PC-9 (cell line): ENCODE measurements around the gene AP2A1. TPM values are rescaled to one million over a fixed set of nuclear protein-coding genes. Genes with fewer than 3 reads are reported as not detected.

Experiments
- BruUV-seq: library from RNA; stranded (reverse); fragments of 400-500 nt; replicated peaks from 2 replicates; lab custom pipeline; 2021; lab: Mats Ljungman, UMichigan
- CTCF ChIA-PET: fragments of 300-600 bp; sonication (Branson Sonifier 250); formaldehyde crosslinking; loops from one replicate; lab custom pipeline; 2022; ENCODE audit warnings: antibody characterized with exemption; lab: Charles Lee
- POLR2A ChIA-PET: fragments of 300-600 bp; sonication (Branson Sonifier 250); formaldehyde crosslinking; loops from one replicate; lab custom pipeline; 2022; ENCODE audit warnings: antibody characterized with exemption; ENCODE audit not compliant: unreplicated experiment; lab: Charles Lee
- DNase-seq, 2 experiments: peaks; one replicate each; pipeline versions ENCODE4 v3.0.0 to v3.0.0-alpha.2; 2015 to 2022; ENCODE audit warnings: mixed read lengths in 1 of 2
- H2AFZ ChIP-seq: fragments of 200-600 bp; sonication (generic); 2 replicates; pipeline ENCODE4 v1.8.1; 2017; ENCODE audit warnings: antibody characterized with exemption
- H3F3A ChIP-seq: fragments of 200-600 bp; sonication (generic); 2 replicates; pipeline ENCODE4 v1.8.1; 2017; ENCODE audit warnings: antibody characterized with exemption, mild to moderate bottlenecking, low read depth; ENCODE audit not compliant: insufficient read depth
- H3K27ac ChIP-seq: fragments of 200-600 bp; sonication (generic); 2 replicates; pipeline ENCODE4 v1.6.1; 2016; ENCODE audit warnings: mixed run types
- H3K27me3 ChIP-seq: fragments of 200-600 bp; sonication (generic); 2 replicates; pipeline ENCODE4 v1.6.1; 2016; ENCODE audit warnings: low read depth, mixed run types; ENCODE audit not compliant: insufficient read depth
- H3K36me3 ChIP-seq: fragments of 200-600 bp; sonication (generic); 2 replicates; pipeline ENCODE4 v1.6.1; 2016; ENCODE audit warnings: low read depth, mixed run types
- H3K4me1 ChIP-seq: fragments of 200-600 bp; sonication (generic); replicated peaks from 2 replicates; pipeline ENCODE4 v1.6.1; 2016; ENCODE audit warnings: mixed run types; ENCODE audit not compliant: insufficient read depth
- H3K4me2 ChIP-seq: fragments of 200-600 bp; sonication (generic); 2 replicates; pipeline ENCODE4 v1.6.1; 2017; ENCODE audit warnings: mixed run types
- H3K4me3 ChIP-seq: fragments of 200-600 bp; sonication (generic); 2 replicates; pipeline ENCODE4 v1.6.1; 2016; ENCODE audit warnings: mixed run types
- H3K79me2 ChIP-seq: fragments of 200-600 bp; sonication (generic); 2 replicates; pipeline ENCODE4 v1.6.1; 2017; ENCODE audit warnings: low read depth, mixed run types
- H3K9me2 ChIP-seq: fragments of 200-600 bp; sonication (generic); 2 replicates; pipeline ENCODE4 v1.8.1; 2017; ENCODE audit warnings: mild to moderate bottlenecking; ENCODE audit not compliant: insufficient read depth
- H3K9me3 ChIP-seq: fragments of 200-600 bp; sonication (generic); 2 replicates; pipeline ENCODE4 v1.8.1; 2016; ENCODE audit warnings: low read depth; ENCODE audit not compliant: insufficient read depth
- H4K20me1 ChIP-seq: fragments of 200-600 bp; sonication (generic); 2 replicates; pipeline ENCODE4 v1.8.1; 2017; ENCODE audit not compliant: insufficient read depth
- CTCF ChIP-seq: fragments of 200-600 bp; sonication (generic); conservative IDR thresholded peaks from 2 replicates; pipeline ENCODE4 v1.6.1; 2017; ENCODE audit warnings: mixed run types, antibody characterized with exemption, mild to moderate bottlenecking, moderate library complexity
- EZH2 ChIP-seq: fragments of 200-600 bp; sonication (generic); IDR thresholded peaks from 2 replicates; pipeline ENCODE4 v1.8.0; 2017; ENCODE audit warnings: antibody characterized with exemption, low read depth
- intact Hi-C: fragments of 100-400 bp; cut with micrococcal nuclease; formaldehyde crosslinking; loops from one replicate; pipeline ENCODE4 v1.10.0; 2022; ENCODE audit not compliant: unreplicated experiment
- total RNA-seq: library from RNA; stranded (reverse); gene quantifications from 2 replicates; pipeline ENCODE4 v1.2.3, GENCODE V29; 2021

The AP2A1 gene
- total RNA-seq, 1 experiment from 2014 or later = 91.8 TPM

- TF ChIP-seq CTCF (no peak), EZH2 (no peak)
- ChIA-PET POLR2A (no interaction called here), CTCF (no interaction called here)
- Histone ChIP-seq H3K27me3 (no peaks in the 10 kb centered on the region), H4K20me1 (peaks cover 74% of the 10 kb centered on the region), H3K4me1 (peaks cover 24% of the 10 kb centered on the region), H3K9me3 (no peaks in the 10 kb centered on the region), H3K4me3 (no peak overlapping the region), H3F3A (peaks cover 74% of the 10 kb centered on the region), H2AFZ (no peak overlapping the region), H3K9me2 (no peaks in the 10 kb centered on the region), H3K4me2 (no peak overlapping the region), H3K27ac (no peak overlapping the region), H3K79me2 (peaks cover 48% of the 10 kb centered on the region), H3K36me3 (peaks cover 4% of the 10 kb centered on the region; the same call in 1 of the 2 replicates)
- intact Hi-C loops = no loop called here
- BruUV-seq = no TSS peak
- DNase-seq = no peak
Measured at GRCh38 chr19:49854378-49855263, 87.8 kb downstream of the AP2A1 start.

GRCh38 chr19:49855277-49855675 lies 88.5 kb downstream of the AP2A1 start:
- Histone ChIP-seq H2AFZ (no peak overlapping the region), H3K79me2 (peaks cover 41% of the 10 kb centered on the region), H3K36me3 (peaks cover 8% of the 10 kb centered on the region; the same call in 1 of the 2 replicates), H3K4me3 (no peak overlapping the region), H3K27ac (no peak overlapping the region), H4K20me1 (peaks cover 80% of the 10 kb centered on the region), H3K27me3 (no peaks in the 10 kb centered on the region), H3K9me3 (no peaks in the 10 kb centered on the region), H3F3A (peaks cover 75% of the 10 kb centered on the region), H3K4me2 (no peak overlapping the region), H3K4me1 (peaks cover 18% of the 10 kb centered on the region), H3K9me2 (no peaks in the 10 kb centered on the region)
- ChIA-PET CTCF (no interaction called here), POLR2A (no interaction called here)
- no TSS peak for BruUV-seq
- TF ChIP-seq CTCF (no peak), EZH2 (no peak)
- intact Hi-C loops = no loop called here
- DNase-seq = no peak

- ChIA-PET POLR2A (no interaction called here), CTCF (no interaction called here)
- no peak for DNase-seq
- no peak overlapping the region for H3K27ac ChIP-seq
- H3K27me3 ChIP-seq = no peaks in the 10 kb centered on the region
- H3K9me2 ChIP-seq = no peaks in the 10 kb centered on the region
- H3K4me2 ChIP-seq = no peak overlapping the region
- peaks cover 18% of the 10 kb centered on the region for H3K4me1 ChIP-seq
- H3K79me2 ChIP-seq = peaks cover 40% of the 10 kb centered on the region
- H3K36me3 ChIP-seq = peaks cover 8% of the 10 kb centered on the region
- BruUV-seq = no TSS peak
- H4K20me1 ChIP-seq = peaks cover 87% of the 10 kb centered on the region
- H3K4me3 ChIP-seq = no peak overlapping the region
- intact Hi-C loops = no loop called here
- no peak overlapping the region for H2AFZ ChIP-seq
- no peaks in the 10 kb centered on the region for H3K9me3 ChIP-seq
- TF ChIP-seq EZH2 (no peak), CTCF (no peak)
- peaks cover 77% of the 10 kb centered on the region for H3F3A ChIP-seq
Measured at GRCh38 chr19:49855676-49856573, 89.1 kb downstream of the AP2A1 start.
